HTERT RPE-1 (cell line): Measurements from ENCODE around the gene TXLNG.

Experiments
- in situ Hi-C: fragments of 300-500 bp; cut with MboI; formaldehyde crosslinking; loops from 4 replicates; pipeline ENCODE4 v1.14.3; 2020; ENCODE audit warnings: low sequenced_read_pairs

The TXLNG gene

DNA sequence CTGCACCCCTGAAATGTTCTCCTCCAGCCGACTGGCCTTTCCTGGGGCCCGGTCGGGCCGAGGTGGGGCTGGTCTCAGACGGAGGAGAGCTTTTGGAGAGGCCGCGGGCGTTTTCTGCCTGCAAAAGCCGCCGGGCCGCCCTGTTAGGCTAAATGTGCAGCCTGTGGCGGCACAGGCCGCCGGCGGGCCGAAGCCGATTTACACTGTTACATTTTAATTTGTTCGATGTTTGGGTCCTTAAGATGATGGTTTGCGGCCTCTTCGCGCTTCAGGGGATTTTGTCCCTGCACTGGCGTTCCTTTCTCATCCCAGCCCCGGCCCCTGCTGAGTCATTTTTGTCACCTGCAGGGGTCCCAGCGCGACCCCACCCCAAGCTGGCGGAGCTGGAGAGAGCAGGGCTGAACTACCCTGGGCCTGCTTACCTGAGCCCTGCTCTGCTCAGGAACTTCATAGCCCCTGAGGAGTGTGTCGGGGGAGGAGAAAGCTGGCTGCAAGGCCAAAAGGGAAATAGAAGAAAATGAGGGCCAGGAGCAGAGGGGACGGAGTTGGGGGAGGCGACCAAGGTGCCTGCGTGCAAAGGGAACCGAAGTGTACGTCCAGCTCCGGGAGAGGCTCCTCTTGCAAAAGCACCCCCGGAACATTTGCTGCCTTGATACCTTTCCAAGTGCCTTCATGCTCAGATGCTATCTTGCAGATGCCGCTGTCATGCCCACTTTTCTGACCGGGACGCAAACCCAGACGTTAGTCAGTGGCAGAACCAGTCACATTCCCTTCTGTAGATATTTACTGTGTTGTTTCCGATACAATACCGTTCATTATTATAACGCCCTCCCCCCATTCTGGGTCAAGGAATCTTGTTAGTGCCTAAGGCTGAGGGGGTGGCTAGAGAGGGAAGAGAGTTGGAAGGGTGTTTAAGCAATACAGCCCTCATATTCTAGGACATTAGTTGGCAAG lies 84.9 kb downstream of the TXLNG start:
- in situ Hi-C loops: no loop called here

GRCh38 chrX:16873106-16873505 lies 86.8 kb downstream of the TXLNG start:
- in situ Hi-C loops: no loop called here

DNA sequence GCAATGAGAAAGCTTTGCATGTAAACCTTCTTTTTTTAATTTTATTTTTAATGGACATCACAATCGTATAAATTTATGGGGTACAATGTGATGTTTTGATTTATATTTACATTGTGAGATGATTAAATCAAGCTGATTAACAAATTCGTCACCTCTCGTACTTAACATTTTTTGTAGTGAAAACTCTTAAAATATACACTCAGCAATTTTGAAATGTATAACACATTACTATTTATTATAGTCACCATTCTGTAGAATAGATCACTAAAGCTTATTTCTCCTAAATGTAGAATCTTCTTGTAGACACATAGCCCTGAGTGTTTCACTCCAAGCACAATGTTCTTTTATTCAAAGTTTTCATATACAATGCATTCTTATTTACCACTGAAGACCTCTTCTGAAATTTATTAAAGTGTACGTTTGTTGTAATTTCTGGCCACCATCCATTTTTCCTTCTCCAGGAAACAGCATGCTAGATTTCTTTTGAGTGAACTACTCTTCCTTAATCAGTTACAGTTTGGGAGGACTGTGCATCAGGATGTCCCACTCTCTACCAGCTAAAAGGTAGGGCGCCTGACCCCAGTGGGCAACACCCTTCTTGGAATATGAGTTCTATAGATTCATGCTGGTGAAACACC lies 88.3 kb downstream of the TXLNG start:
- in situ Hi-C loops: no loop called here

DNA sequence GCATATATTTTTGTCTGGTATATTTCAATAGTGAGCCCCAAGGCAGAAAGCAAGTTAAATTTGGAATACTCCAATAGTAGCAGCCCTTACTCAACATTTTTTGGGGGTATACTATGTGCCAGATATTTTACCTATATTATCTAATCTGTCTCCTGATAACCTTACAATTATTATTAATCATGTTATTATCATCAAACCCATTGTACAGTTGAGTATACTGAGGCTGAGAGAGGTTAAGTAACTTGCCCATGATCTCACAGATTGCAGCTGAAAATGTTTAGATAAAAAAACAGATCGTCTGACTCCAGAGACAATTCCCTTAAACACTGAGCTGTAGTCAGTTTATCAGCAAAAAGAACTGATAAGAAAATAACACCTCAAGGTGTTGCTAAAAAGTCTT lies 90.4 kb downstream of the TXLNG start:
- in situ Hi-C loops: no loop called here

DNA sequence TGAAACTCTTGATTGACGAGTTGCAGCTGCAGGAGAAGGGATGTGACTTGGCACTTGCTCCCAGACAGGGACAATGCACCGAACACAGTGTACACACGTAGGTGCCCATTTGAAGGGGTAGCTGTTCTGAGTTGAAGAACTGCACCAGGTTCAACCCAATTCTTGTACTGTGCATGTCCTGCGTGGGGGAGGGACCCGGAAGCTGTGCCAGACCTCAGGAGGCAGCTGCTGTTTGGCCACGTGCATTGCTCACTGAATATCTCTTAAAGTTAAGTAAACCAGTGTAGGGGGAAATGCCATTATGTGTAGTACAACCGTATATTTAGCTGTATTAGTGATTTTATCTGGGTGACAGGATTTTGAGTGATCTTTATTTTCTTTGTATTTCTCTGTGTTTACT lies 95.9 kb downstream of the TXLNG start:
- in situ Hi-C loops: no loop called here

GRCh38 chrX:16882702-16883486 lies 96.6 kb downstream of the TXLNG start:
- in situ Hi-C loops: no loop called here

- in situ Hi-C loops: no loop called here
Measured at GRCh38 chrX:16883487-16883804, 97.2 kb downstream of the TXLNG start.

DNA sequence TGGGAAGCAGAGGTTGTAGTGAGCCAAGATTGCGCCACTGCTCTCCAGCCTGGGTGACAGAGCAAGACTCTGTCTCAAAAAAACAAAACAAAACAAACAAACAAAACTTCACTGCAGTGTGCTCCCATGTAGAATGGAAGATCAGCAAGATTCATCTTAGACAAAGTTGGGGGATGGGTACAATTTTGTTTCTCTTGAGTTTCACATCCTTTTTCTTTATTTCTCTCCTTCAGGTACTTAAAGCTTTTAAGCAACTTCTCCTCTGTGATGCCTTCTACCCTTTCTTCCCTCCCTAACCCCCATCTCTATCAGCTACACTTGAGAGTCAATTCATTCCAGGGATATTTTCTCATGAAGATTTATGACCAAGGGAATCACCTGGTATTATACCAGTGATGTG lies 99.4 kb downstream of the TXLNG start:
- in situ Hi-C loops: no loop called here

DNA sequence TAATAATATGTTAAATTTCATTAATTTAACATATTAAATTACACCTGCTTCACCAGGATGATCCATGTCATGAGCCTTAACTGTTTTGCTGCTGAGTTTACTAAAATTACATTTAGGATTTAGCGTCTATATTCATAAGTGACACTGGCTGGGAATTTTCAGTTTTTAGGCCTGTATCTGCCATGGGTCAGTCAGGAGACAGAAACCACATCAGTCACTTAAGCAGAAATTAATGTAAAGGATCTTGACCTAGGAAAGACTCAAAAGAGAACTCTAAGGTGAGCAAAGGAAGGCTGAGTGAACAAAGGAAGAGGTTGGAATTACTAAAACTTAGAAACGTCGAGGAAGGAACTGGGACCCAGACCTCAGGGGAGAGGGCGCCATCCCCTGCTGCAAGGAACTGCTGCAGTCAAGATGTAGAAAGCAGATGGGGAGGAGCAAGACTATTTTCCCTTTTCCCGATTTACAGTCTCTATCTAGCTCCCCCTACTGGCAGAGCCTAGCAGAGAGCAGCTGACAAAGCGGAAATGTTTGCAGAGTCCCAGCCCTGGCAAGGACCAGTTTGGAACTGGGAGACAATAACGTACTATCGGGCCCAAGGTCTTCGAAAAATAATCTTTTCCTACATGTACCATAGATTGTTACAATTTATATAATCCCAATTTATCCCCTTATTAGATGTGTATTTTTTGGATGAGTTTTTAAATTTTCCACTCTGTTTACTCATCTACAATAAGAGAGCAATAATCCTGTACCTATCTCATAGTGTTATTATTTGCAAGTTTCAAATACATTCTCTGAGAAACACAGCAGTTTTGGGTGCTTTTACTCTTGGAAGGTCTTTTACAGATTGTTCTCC lies 106.5 kb downstream of the TXLNG start:
- in situ Hi-C loops: no loop called here
